Thyroid gland (tissue), 4 donors: ENCODE measurements around the gene ADGRD1. TPM values are rescaled to one million over a fixed set of nuclear protein-coding genes. Genes with fewer than 3 reads are reported as not detected.

Experiments
- DNase-seq, 2 donors: peaks; one replicate each; pipeline ENCODE4 v3.0.0-alpha.2; 2019
- H3K27ac ChIP-seq, 3 donors: fragments of 200-600 bp; sonication (generic); 1 replicate in 2 of 3; 2 replicates in 1 of 3; pipeline ENCODE4 v1.5.1; 2016 to 2019; ENCODE audit warnings: mild to moderate bottlenecking in 1 of 3, moderate library complexity in 1 of 3
- H3K27me3 ChIP-seq: fragments of 200-600 bp; sonication (generic); one replicate; pipeline ENCODE4 v1.5.1; 2019
- H3K36me3 ChIP-seq, 2 donors: fragments of 200-600 bp; sonication (generic); one replicate each; pipeline ENCODE4 v1.5.1; 2016 to 2019
- H3K4me1 ChIP-seq, 2 donors: fragments of 200-600 bp; sonication (generic); one replicate each; pipeline ENCODE4 v1.5.1; 2017 to 2019
- H3K4me3 ChIP-seq, 3 donors: fragments of 200-600 bp; sonication (generic); replicated peaks in 1 of 3; 1 replicate in 2 of 3; 2 replicates in 1 of 3; pipeline ENCODE4 v1.5.1; 2016; ENCODE audit warnings: mild to moderate bottlenecking in 1 of 3
- H3K9me3 ChIP-seq: fragments of 200-600 bp; sonication (generic); one replicate; pipeline ENCODE4 v1.5.1; 2017
- POLR2A ChIP-seq, 2 donors: fragments of 450-650 bp; IDR thresholded peaks; one replicate each; pipeline ENCODE4 v1.6.1; 2017; ENCODE audit warnings: antibody characterized with exemption in 2 of 2, mild to moderate bottlenecking in 2 of 2, moderate library complexity in 1 of 2
- WGBS, 2 donors: methylation state at CpG; one replicate each; pipeline ENCODE4 v1.1.5; 2017; 5-methylcytosine and 5-hydroxymethylcytosine counted together
- intact Hi-C: fragments of 100-400 bp; cut with DNase I; formaldehyde crosslinking; loops from one replicate; pipeline ENCODE4 v1.15.1; 2023
- total RNA-seq, 4 donors: library from RNA; depleted of rRNA; stranded (reverse); fragments of >200 nt; gene quantifications; one replicate each; pipeline ENCODE4 v1.2.3, GENCODE V29; 2016
- TF ChIP-seq, protein P1 (sequence below), 6 experiments: fragments of 200-600 bp in 3 of 6; fragments of 450-650 bp in 3 of 6; sonication (generic) in 3 of 6; IDR thresholded peaks; one replicate each; pipeline ENCODE4 v1.5.1; 2016 to 2019; ENCODE audit warnings: antibody characterized with exemption in 6 of 6, mild to moderate bottlenecking in 2 of 6, inconsistent platforms in 1 of 6, moderate library complexity in 1 of 6

Gene ADGRD1
- total RNA-seq, 4 donors from 2014 or later = 14.1 to 44.3 (median 24.7) TPM

DNA sequence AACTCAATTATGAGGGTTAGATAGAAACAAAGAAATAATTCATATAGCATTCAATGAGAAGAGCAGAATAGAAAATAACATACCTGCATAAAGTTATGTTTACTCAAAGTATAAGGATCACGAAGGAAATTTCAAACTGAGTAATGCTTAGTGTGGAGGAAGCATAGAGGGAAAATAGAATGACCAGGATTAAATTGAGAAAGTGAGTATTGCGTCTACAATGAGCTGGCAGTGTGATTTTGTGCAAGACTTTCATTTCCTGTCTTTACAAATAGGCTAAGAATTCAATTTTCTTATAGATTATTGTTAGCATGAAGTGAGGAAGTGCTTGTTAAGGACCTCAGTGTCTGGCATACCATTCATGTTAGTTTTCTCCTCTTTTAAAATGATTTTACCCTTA, 12.0 kb downstream of the ADGRD1 start:
- Histone ChIP-seq H3K36me3 (no peaks in the 10 kb centered on the region), H3K4me1 (no peaks in the 10 kb centered on the region), H3K4me3 (no peak overlapping the region), H3K9me3 (no peaks in the 10 kb centered on the region), H3K27ac (no peak overlapping the region), H3K27me3 (no peaks in the 10 kb centered on the region)
- intact Hi-C loops = no loop called here
- no peak for DNase-seq
- WGBS, 2 donors = 84 to 87% methylated on average over 2 of the region's 2 CpGs
- TF ChIP-seq, protein P1, sequence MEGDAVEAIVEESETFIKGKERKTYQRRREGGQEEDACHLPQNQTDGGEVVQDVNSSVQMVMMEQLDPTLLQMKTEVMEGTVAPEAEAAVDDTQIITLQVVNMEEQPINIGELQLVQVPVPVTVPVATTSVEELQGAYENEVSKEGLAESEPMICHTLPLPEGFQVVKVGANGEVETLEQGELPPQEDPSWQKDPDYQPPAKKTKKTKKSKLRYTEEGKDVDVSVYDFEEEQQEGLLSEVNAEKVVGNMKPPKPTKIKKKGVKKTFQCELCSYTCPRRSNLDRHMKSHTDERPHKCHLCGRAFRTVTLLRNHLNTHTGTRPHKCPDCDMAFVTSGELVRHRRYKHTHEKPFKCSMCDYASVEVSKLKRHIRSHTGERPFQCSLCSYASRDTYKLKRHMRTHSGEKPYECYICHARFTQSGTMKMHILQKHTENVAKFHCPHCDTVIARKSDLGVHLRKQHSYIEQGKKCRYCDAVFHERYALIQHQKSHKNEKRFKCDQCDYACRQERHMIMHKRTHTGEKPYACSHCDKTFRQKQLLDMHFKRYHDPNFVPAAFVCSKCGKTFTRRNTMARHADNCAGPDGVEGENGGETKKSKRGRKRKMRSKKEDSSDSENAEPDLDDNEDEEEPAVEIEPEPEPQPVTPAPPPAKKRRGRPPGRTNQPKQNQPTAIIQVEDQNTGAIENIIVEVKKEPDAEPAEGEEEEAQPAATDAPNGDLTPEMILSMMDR (IDR thresholded peaks at IDR 0.05) = no peak
- TF ChIP-seq POLR2A (IDR thresholded peaks at IDR 0.05) = no peak

GRCh38 chr12:130966443-130967030, 12.8 kb downstream of the ADGRD1 start:
- Histone ChIP-seq H3K27me3 (no peaks in the 10 kb centered on the region), H3K4me3 (no peak overlapping the region), H3K27ac (no peak overlapping the region), H3K9me3 (no peaks in the 10 kb centered on the region), H3K4me1 (no peaks in the 10 kb centered on the region), H3K36me3 (no peaks in the 10 kb centered on the region)
- no peak for TF ChIP-seq POLR2A (IDR thresholded peaks at IDR 0.05)
- TF ChIP-seq, protein P1 (IDR thresholded peaks at IDR 0.05) = no peak
- WGBS, 2 donors = 96 to 97% methylated on average over 15 of the region's 15 CpGs
- intact Hi-C loops = no loop called here
- DNase-seq = no peak

- no peaks in the 10 kb centered on the region for H3K36me3 ChIP-seq
- DNase-seq = no peak
- H3K27ac ChIP-seq = no peak overlapping the region
- H3K4me1 ChIP-seq = no peaks in the 10 kb centered on the region
- no peaks in the 10 kb centered on the region for H3K27me3 ChIP-seq
- no peaks in the 10 kb centered on the region for H3K9me3 ChIP-seq
- no peak overlapping the region for H3K4me3 ChIP-seq
- 96 to 98% methylated on average over 16 of the region's 16 CpGs for WGBS, 2 donors
- intact Hi-C loops = no loop called here
- TF ChIP-seq POLR2A (IDR thresholded peaks at IDR 0.05) = no peak
- TF ChIP-seq, protein P1 (IDR thresholded peaks at IDR 0.05) = no peak
Observed at GRCh38 chr12:130967636-130968035, 13.9 kb downstream of the ADGRD1 start.

DNA sequence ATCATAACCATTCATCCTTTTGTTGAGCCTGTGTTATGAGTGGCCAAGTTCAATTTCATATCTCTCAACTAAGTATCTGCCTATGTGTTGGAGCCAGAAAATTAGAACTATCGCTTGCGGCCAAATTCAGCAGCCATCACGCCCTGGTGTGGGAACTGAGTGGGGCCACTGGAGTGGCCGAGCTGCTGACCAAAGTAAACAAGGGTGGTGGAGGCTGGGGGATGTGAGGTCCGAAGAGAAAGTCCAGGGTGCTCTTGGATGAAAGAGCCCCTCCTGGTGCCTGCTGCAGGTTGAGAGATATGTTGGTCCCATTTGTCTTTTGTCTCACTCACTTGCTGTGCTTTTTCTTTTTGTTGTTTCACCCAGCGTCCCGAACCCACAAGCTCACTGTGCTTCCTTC, 14.9 kb downstream of the ADGRD1 start:
- H3K4me1 ChIP-seq = no peaks in the 10 kb centered on the region

GRCh38 chr12:130969223-130969622, 15.5 kb downstream of the ADGRD1 start:
- intact Hi-C loops = no loop called here
- no peak for TF ChIP-seq POLR2A (IDR thresholded peaks at IDR 0.05)
- TF ChIP-seq, protein P1 (IDR thresholded peaks at IDR 0.05) = no peak
- H3K9me3 ChIP-seq = no peaks in the 10 kb centered on the region
- WGBS, 2 donors = 79 to 82% methylated on average over 7 of the region's 7 CpGs
- H3K4me3 ChIP-seq = no peak overlapping the region
- no peaks in the 10 kb centered on the region for H3K4me1 ChIP-seq
- no peaks in the 10 kb centered on the region for H3K36me3 ChIP-seq
- no peak for DNase-seq
- H3K27ac ChIP-seq = no peak overlapping the region
- H3K27me3 ChIP-seq = no peaks in the 10 kb centered on the region

More for the DNA sequence above, 14.9 kb downstream of the ADGRD1 start:
- Histone ChIP-seq H3K4me3 (no peak overlapping the region), H3K27me3 (no peaks in the 10 kb centered on the region), H3K27ac (no peak overlapping the region), H3K36me3 (no peaks in the 10 kb centered on the region), H3K9me3 (no peaks in the 10 kb centered on the region)
- 87 to 89% methylated on average over 7 of the region's 7 CpGs for WGBS, 2 donors
- no peak for TF ChIP-seq POLR2A (IDR thresholded peaks at IDR 0.05)
- TF ChIP-seq, protein P1 (IDR thresholded peaks at IDR 0.05) = no peak
- DNase-seq = no peak
- intact Hi-C loops = no loop called here
